Glomerular visceral epithelial cell (primary cell): Measurements from ENCODE around the gene SPINT1.

Source experiments
- DNase-seq: peaks from one replicate; pipeline ENCODE4 v3.0.0-alpha.2; 2016; ENCODE audit errors: extremely low spot score

Gene SPINT1

GRCh38 chr15:40829115-40829514 lies 14.7 kb upstream of the SPINT1 start:
- no peak for DNase-seq

- DNase-seq: no peak
Measured at GRCh38 chr15:40830884-40831283, 13.0 kb upstream of the SPINT1 start.

- no peak for DNase-seq
Measured at GRCh38 chr15:40831861-40832260, 12.0 kb upstream of the SPINT1 start.

- no peak for DNase-seq
Measured at GRCh38 chr15:40832903-40833302, 10.9 kb upstream of the SPINT1 start.

GRCh38 chr15:40836020-40836419 lies 7.8 kb upstream of the SPINT1 start:
- DNase-seq: no peak

GRCh38 chr15:40838756-40839155 lies 5.1 kb upstream of the SPINT1 start:
- DNase-seq: no peak

GRCh38 chr15:40841741-40842140 lies 2.1 kb upstream of the SPINT1 start:
- DNase-seq: no peak

- DNase-seq: no peak
Measured at GRCh38 chr15:40843261-40843884, 475 bp upstream of the SPINT1 start.

- no peak for DNase-seq
Measured at GRCh38 chr15:40844696-40845030, 815 bp downstream of the SPINT1 start.

GRCh38 chr15:40845036-40845435 lies 1.2 kb downstream of the SPINT1 start:
- DNase-seq: no peak

- DNase-seq: peak; percentile 78
Measured at GRCh38 chr15:40845511-40846284, 1.9 kb downstream of the SPINT1 start.

- peak; percentile 32 for DNase-seq
Measured at GRCh38 chr15:40846841-40847222, 3.0 kb downstream of the SPINT1 start.

- DNase-seq: peak; percentile 73
Measured at GRCh38 chr15:40847223-40847961, 3.5 kb downstream of the SPINT1 start.

- no peak for DNase-seq
Measured at GRCh38 chr15:40850576-40851112, 6.8 kb downstream of the SPINT1 start.

- no peak for DNase-seq
Measured at GRCh38 chr15:40852529-40852928, 8.7 kb downstream of the SPINT1 start.

- DNase-seq: no peak
Measured at GRCh38 chr15:40853241-40853890, 9.5 kb downstream of the SPINT1 start.

GRCh38 chr15:40854161-40854560 lies 10.3 kb downstream of the SPINT1 start:
- no peak for DNase-seq

GRCh38 chr15:40855706-40856234 lies 11.9 kb downstream of the SPINT1 start:
- no peak for DNase-seq

GRCh38 chr15:40856746-40857145 lies 12.9 kb downstream of the SPINT1 start:
- DNase-seq: no peak

GRCh38 chr15:40857601-40858341 lies 13.9 kb downstream of the SPINT1 start:
- peak; percentile 72 for DNase-seq

GRCh38 chr15:40858706-40859105 lies 14.9 kb downstream of the SPINT1 start:
- DNase-seq: no peak
